Measurements from ENCODE around the gene TSPAN14.

TSPAN14 gene

GRCh38 chr10:80537086-80537735 is 83.1 kb downstream of the TSPAN14 start:
- ATAC-seq (ENCODE audit: low read depth), result no peak
- no peak overlapping the region for H3K4me3 ChIP-seq (ENCODE audit: severe bottlenecking)
- no peaks in the 10 kb centered on the region for H3K9me3 ChIP-seq (ENCODE audit: severe bottlenecking)
- H3K27me3 ChIP-seq (ENCODE audit: insufficient read depth, poor library complexity, severe bottlenecking), result no peaks in the 10 kb centered on the region
- DNase-seq (ENCODE audit: low spot score), result no peak
- peaks cover 21% of the 10 kb centered on the region for H3K4me1 ChIP-seq (ENCODE audit: insufficient read depth, poor library complexity, severe bottlenecking)
- TF ChIP-seq CTCF (IDR thresholded peaks at IDR 0.05; ENCODE audit: poor library complexity, severe bottlenecking), result no peak
- H3K27ac ChIP-seq (ENCODE audit: poor library complexity, severe bottlenecking), result no peak overlapping the region
- H3K36me3 ChIP-seq (ENCODE audit: low read depth), result no peaks in the 10 kb centered on the region

GRCh38 chr10:80537736-80538480 is 83.8 kb downstream of the TSPAN14 start, which contains the start of gene SH2D4B:
Gene SH2D4B (plus strand): TSS chr10:80537902. CDS start chr10:80538332, 430 bp downstream.
- no peak within 1 kb of the TSS for H3K4me3 ChIP-seq (ENCODE audit: severe bottlenecking)
- ATAC-seq (ENCODE audit: low read depth), result no peak

GRCh38 chr10:80538481-80539185 is 84.5 kb downstream of the TSPAN14 start:
- DNase-seq (ENCODE audit: low spot score) (no peak), ATAC-seq (ENCODE audit: low read depth) (no peak)
- no peak overlapping the region for H3K4me3 ChIP-seq (ENCODE audit: severe bottlenecking)
- H3K9me3 ChIP-seq (ENCODE audit: severe bottlenecking), result no peaks in the 10 kb centered on the region
- H3K27me3 ChIP-seq (ENCODE audit: insufficient read depth, poor library complexity, severe bottlenecking), result no peaks in the 10 kb centered on the region
- no peak overlapping the region for H3K27ac ChIP-seq (ENCODE audit: poor library complexity, severe bottlenecking)
- H3K36me3 ChIP-seq (ENCODE audit: low read depth), result no peaks in the 10 kb centered on the region
- H3K4me1 ChIP-seq (ENCODE audit: insufficient read depth, poor library complexity, severe bottlenecking), result peaks cover 21% of the 10 kb centered on the region
- TF ChIP-seq CTCF (IDR thresholded peaks at IDR 0.05; ENCODE audit: poor library complexity, severe bottlenecking), result no peak

More at GRCh38 chr10:80537736-80538480, 83.8 kb downstream of the TSPAN14 start, which contains the start of gene SH2D4B:
- no peak for DNase-seq (ENCODE audit: low spot score)
- H3K9me3 ChIP-seq (ENCODE audit: severe bottlenecking), result no peaks in the 10 kb centered on the region
- no peak for TF ChIP-seq CTCF (IDR thresholded peaks at IDR 0.05; ENCODE audit: poor library complexity, severe bottlenecking)
- no peak within 1 kb of the TSS for H3K27ac ChIP-seq (ENCODE audit: poor library complexity, severe bottlenecking)
- H3K36me3 ChIP-seq (ENCODE audit: low read depth), result no peaks in the 10 kb centered on the region
- H3K27me3 ChIP-seq (ENCODE audit: insufficient read depth, poor library complexity, severe bottlenecking), result no peaks in the 10 kb centered on the region
- peaks cover 21% of the 10 kb centered on the region for H3K4me1 ChIP-seq (ENCODE audit: insufficient read depth, poor library complexity, severe bottlenecking)

GRCh38 chr10:80539421-80540031 is 85.4 kb downstream of the TSPAN14 start:
- DNase-seq (ENCODE audit: low spot score), result no peak
- no peak overlapping the region for H3K4me3 ChIP-seq (ENCODE audit: severe bottlenecking)
- peaks cover 21% of the 10 kb centered on the region for H3K4me1 ChIP-seq (ENCODE audit: insufficient read depth, poor library complexity, severe bottlenecking)
- no peaks in the 10 kb centered on the region for H3K9me3 ChIP-seq (ENCODE audit: severe bottlenecking)
- H3K27ac ChIP-seq (ENCODE audit: poor library complexity, severe bottlenecking), result no peak overlapping the region
- no peak for TF ChIP-seq CTCF (IDR thresholded peaks at IDR 0.05; ENCODE audit: poor library complexity, severe bottlenecking)
- H3K27me3 ChIP-seq (ENCODE audit: insufficient read depth, poor library complexity, severe bottlenecking), result no peaks in the 10 kb centered on the region
- no peaks in the 10 kb centered on the region for H3K36me3 ChIP-seq (ENCODE audit: low read depth)
- ATAC-seq (ENCODE audit: low read depth), result no peak
